Pancreas (tissue), 10 donors: Measurements from ENCODE around the gene PCNX1. TPM values are rescaled to one million over a fixed set of nuclear protein-coding genes. Genes with fewer than 3 reads are reported as not detected.
"Not testable (repeated sequence)": the region's sequence is repeated elsewhere in the genome, so short reads cannot be mapped to it uniquely, and the experiment has no call there.

Experiments used
- ATAC-seq, 4 donors: fragments of 200-7000 bp; cut with Tn5 transposase; one replicate each; pipeline versions ENCODE4 v1.8.0 to v1.9.1; 2020; ENCODE audit warnings: mild to moderate bottlenecking in 4 of 4, moderate library complexity in 4 of 4
- DNase-seq, 6 donors: peaks; one replicate each; pipeline ENCODE4 v3.0.0-alpha.2; 2020
- FAIRE-seq: peaks from 2 replicates; lab custom pipeline; 2012; peaks lifted over from hg19 to GRCh38; lab: Jason Lieb, UNC
- H3K27ac ChIP-seq, 4 donors: fragments of 200-600 bp; sonication (generic); 1 replicate in 3 of 4; 2 replicates in 1 of 4; pipeline versions ENCODE4 v1.5.0 to v1.8.0; 2020
- H3K27me3 ChIP-seq, 4 donors: fragments of 200-600 bp; one replicate each; pipeline ENCODE4 v1.8.0; 2021
- H3K36me3 ChIP-seq, 3 donors: fragments of 200-600 bp; sonication (generic) in 1 of 3; one replicate each; pipeline versions ENCODE4 v1.5.0 to v1.8.0; 2020 to 2021
- H3K4me1 ChIP-seq, 3 donors: fragments of 200-600 bp; one replicate each; pipeline ENCODE4 v1.8.0; 2021
- H3K4me3 ChIP-seq, 4 donors: fragments of 200-600 bp; sonication (generic) in 2 of 4; one replicate each; pipeline versions ENCODE4 v1.5.0 to v1.8.0; 2020 to 2021
- H3K9me3 ChIP-seq, 4 donors: fragments of 200-600 bp; one replicate each; pipeline ENCODE4 v1.8.0; 2021
- CTCF ChIP-seq, 4 donors: fragments of 200-600 bp; sonication (generic) in 3 of 4; IDR thresholded peaks; one replicate each; pipeline versions ENCODE4 v1.5.0 to v1.8.0; 2021; ENCODE audit warnings: antibody characterized with exemption in 4 of 4
- WGBS, 2 donors: extraction: QIAGEN DNeasy Blood & Tissue Kit; methylation state at CpG; one replicate each; pipeline ENCODE4 v1.1.7; 2013; 5-methylcytosine and 5-hydroxymethylcytosine counted together
- intact Hi-C, 3 donors: fragments of 100-400 bp; cut with DNase I; formaldehyde crosslinking; loops; one replicate each; pipeline versions ENCODE4 v1.11.1 to v1.14.2; 2022
- polyA plus RNA-seq, 2 donors: library from polyadenylated mRNA; stranded (reverse); fragments of 200-250 nt; gene quantifications; one replicate each; pipeline ENCODE4 v1.2.3, GENCODE V29; 2013
- total RNA-seq, 6 donors: library from RNA; stranded (reverse); fragmentation: NEBNext Ultra II Directional in 4 of 6; extraction: Animal tissue kit (Norgen Biotek cat#: 25700) in 4 of 6; gene quantifications; one replicate each; pipeline versions ENCODE4 v1.2.1 to v1.2.4, GENCODE V29; 2021 to 2023
- donor health status: healthy with polysubstance abuse.
- donor health status: DM: no; HTN: no; CAD: no; lungs with moderate emphysema.
- donor health status: DM: no; HTN: no; CAD: no.
- donor health status: control.
- donor health status: control.
- donor health status: Bipolar disorder and iron deficiency.
- donor health status: DM: yes; HTN: yes; CAD: no.
- donor health status: DM: no; HTN: no; CAD: no.
- donor health status: DM: no; HTN: no; CAD: no.
- donor health status: DM: yes; HTN: yes; CAD: no.

The PCNX1 gene
- total and polyA plus RNA-seq, 8 donors, result 5.0 to 28.7 (median 14.7) TPM

- H3K27ac ChIP-seq, result no peak overlapping the region
- no peak for FAIRE-seq
- intact Hi-C loops, result no loop called here
- no peak for TF ChIP-seq CTCF (IDR thresholded peaks at IDR 0.05)
- DNase-seq, result no peak
- H3K4me3 ChIP-seq, result no peak overlapping the region
- no peaks in the 10 kb centered on the region for H3K27me3 ChIP-seq
- no peak for ATAC-seq
- H3K4me1 ChIP-seq, result no peaks in the 10 kb centered on the region
- WGBS, 2 donors, result 92 to 94% methylated on average over 5 of the region's 5 CpGs
- no peaks in the 10 kb centered on the region for H3K9me3 ChIP-seq
- H3K36me3 ChIP-seq, result peaks cover 0 to 25% (median 5%) of the 10 kb centered on the region in 3 donors
These were observed 155.5 kb downstream of the PCNX1 start for GRCh38 chr14:71062581-71063303.

DNA sequence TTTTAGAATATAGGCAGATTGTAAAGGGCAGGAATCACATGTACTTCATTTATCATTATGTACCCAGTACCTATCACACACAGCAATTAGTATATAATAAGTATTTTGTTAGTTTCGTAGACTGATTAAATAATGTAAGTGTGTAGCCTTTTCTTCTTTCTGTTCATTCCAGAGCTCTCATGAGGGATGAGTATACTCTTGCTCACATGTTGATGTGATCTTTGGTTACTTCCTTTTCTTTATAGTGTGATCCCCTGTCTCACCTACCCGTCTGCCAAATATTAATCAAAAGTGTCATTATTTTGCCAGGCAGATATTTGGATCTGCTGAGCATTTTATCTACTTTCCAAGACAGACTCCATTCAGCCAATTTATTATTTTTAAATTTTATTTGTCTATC lies 156.1 kb downstream of the PCNX1 start:
- Histone ChIP-seq H3K4me1 (no peaks in the 10 kb centered on the region), H3K27me3 (no peaks in the 10 kb centered on the region), H3K4me3 (no peak overlapping the region), H3K9me3 (no peaks in the 10 kb centered on the region), H3K27ac (no peak overlapping the region), H3K36me3 (peaks cover 0 to 19% (median 5%) of the 10 kb centered on the region in 3 donors)
- intact Hi-C loops, result no loop called here
- no peak for ATAC-seq
- TF ChIP-seq CTCF (IDR thresholded peaks at IDR 0.05), result no peak
- 55 to 59% methylated on average over 2 of the region's 2 CpGs for WGBS, 2 donors
- FAIRE-seq, result no peak
- DNase-seq, result no peak

GRCh38 chr14:71064747-71065146 lies 157.5 kb downstream of the PCNX1 start:
- H3K4me3 ChIP-seq, H3K9me3 ChIP-seq, H3K27me3 ChIP-seq, ATAC-seq, H3K4me1 ChIP-seq, DNase-seq, FAIRE-seq, intact Hi-C loops, H3K27ac ChIP-seq: not testable (repeated sequence)
- 99% methylated on average over 3 of the region's 3 CpGs for WGBS, 2 donors
- peaks cover 0 to 14% (median under 1%) of the 10 kb centered on the region in 3 donors for H3K36me3 ChIP-seq

- Histone ChIP-seq H3K4me1 (no peaks in the 10 kb centered on the region), H3K9me3 (no peaks in the 10 kb centered on the region), H3K4me3 (no peak overlapping the region), H3K27ac (no peak overlapping the region), H3K36me3 (no peaks in the 10 kb centered on the region), H3K27me3 (no peaks in the 10 kb centered on the region)
- intact Hi-C loops, result no loop called here
- ATAC-seq, result no peak
- WGBS, 2 donors, result 95 to 98% methylated on average over 1 of the region's 1 CpG
- TF ChIP-seq CTCF (IDR thresholded peaks at IDR 0.05), result no peak
- no peak for FAIRE-seq
- DNase-seq, result no peak
These were observed 162.9 kb downstream of the PCNX1 start for GRCh38 chr14:71070169-71070568.

DNA sequence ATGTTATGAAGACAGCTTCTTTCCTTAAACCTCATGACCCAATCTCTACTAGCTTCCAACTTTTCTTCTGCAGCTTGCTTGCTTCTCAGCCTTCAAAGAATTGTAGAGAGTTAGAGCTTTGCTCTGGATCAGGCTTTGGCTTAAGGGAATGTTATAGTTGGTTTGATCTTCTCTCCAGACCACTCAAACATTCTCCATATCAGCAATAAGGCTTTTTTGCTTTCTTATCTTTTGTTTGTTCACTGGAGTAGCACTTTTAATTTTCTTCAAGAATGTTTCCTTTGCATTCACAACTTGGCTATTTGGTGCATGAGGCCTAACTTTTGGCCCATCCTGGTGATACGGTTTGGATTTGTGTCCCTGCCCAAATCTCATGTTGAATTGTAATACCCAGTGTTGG lies 163.8 kb downstream of the PCNX1 start:
- Histone ChIP-seq H3K4me3 (no peak overlapping the region), H3K9me3 (no peaks in the 10 kb centered on the region), H3K36me3 (peaks cover 0 to 6% (median 0%) of the 10 kb centered on the region in 3 donors), H3K27ac (no peak overlapping the region), H3K27me3 (no peaks in the 10 kb centered on the region), H3K4me1 (no peaks in the 10 kb centered on the region)
- no peak for TF ChIP-seq CTCF (IDR thresholded peaks at IDR 0.05)
- WGBS, 2 donors, result 90 to 92% methylated on average over 1 of the region's 1 CpG
- FAIRE-seq (no peak), DNase-seq (no peak), ATAC-seq (no peak)
- intact Hi-C loops, result no loop called here
